IMR-90 (cell line): ENCODE results near the gene SPDYE18. TPM values are rescaled to one million over a fixed set of nuclear protein-coding genes. Genes with fewer than 3 reads are reported as not detected.
"Not testable (repeated sequence)": the region's sequence is repeated elsewhere in the genome, so short reads cannot be mapped to it uniquely, and the experiment has no call there.

Experiments
- ATAC-seq: fragments of 200-7000 bp; cut with Tn5 transposase; 2 replicates; pipeline ENCODE4 v1.9.1; 2020; ENCODE audit warnings: low read depth, mild to moderate bottlenecking, moderate library complexity
- BruUV-seq: library from RNA; stranded (reverse); fragments of 400-500 nt; replicated peaks from 2 replicates; lab custom pipeline; 2021; lab: Mats Ljungman, UMichigan
- CTCF ChIA-PET: fragments of 300-600 bp; formaldehyde crosslinking; extraction: SDS; loops from one replicate; lab custom pipeline; 2021; ENCODE audit warnings: antibody characterized with exemption; lab: Yijun Ruan, JAX
- POLR2A ChIA-PET: fragments of 300-600 bp; sonication (Branson Sonifier 250); formaldehyde crosslinking; loops from one replicate; lab custom pipeline; 2022; ENCODE audit warnings: antibody characterized with exemption; ENCODE audit not compliant: unreplicated experiment; lab: Charles Lee
- DNase-seq: peaks from one replicate; pipeline ENCODE4 v3.0.0; 2013
- H2AFZ ChIP-seq: replicated peaks from 2 replicates; pipeline ENCODE3; 2013; ENCODE audit warnings: low read length, mild to moderate bottlenecking; ENCODE audit not compliant: poor library complexity
- H2AK5ac ChIP-seq: 2 replicates; pipeline ENCODE4 v1.6.1; 2013; ENCODE audit warnings: low read depth, low read length, inconsistent platforms
- H2AK9ac ChIP-seq: replicated peaks from 2 replicates; pipeline ENCODE3; 2013; ENCODE audit warnings: mild to moderate bottlenecking, low read depth, low read length, moderate library complexity; ENCODE audit not compliant: poor library complexity
- H2BK120ac ChIP-seq: 2 replicates; pipeline ENCODE4 v1.6.1; 2013; ENCODE audit warnings: low read depth, low read length, inconsistent platforms
- H2BK15ac ChIP-seq: 3 replicates; pipeline ENCODE4 v1.6.1; 2013; ENCODE audit warnings: low read depth, low read length, inconsistent platforms
- H2BK20ac ChIP-seq: 2 replicates; pipeline ENCODE4 v1.6.1; 2013; ENCODE audit warnings: low read depth, mild to moderate bottlenecking, inconsistent platforms, low read length, moderate library complexity
- H2BK5ac ChIP-seq: 2 replicates; pipeline ENCODE4 v1.6.1; 2013; ENCODE audit warnings: mild to moderate bottlenecking, low read depth, low read length, inconsistent platforms; ENCODE audit not compliant: poor library complexity, severe bottlenecking
- H3K14ac ChIP-seq: replicated peaks from 2 replicates; pipeline ENCODE4 v1.6.1; 2013; ENCODE audit warnings: low read depth, low read length, inconsistent platforms
- H3K18ac ChIP-seq: 2 replicates; pipeline ENCODE4 v1.6.1; 2013; ENCODE audit warnings: low read depth, low read length, control low read depth
- H3K23ac ChIP-seq: 2 replicates; pipeline ENCODE4 v1.6.1; 2013; ENCODE audit warnings: low read depth, low read length, inconsistent platforms
- H3K27ac ChIP-seq: 2 replicates; pipeline ENCODE4 v1.5.1; 2013; ENCODE audit warnings: mild to moderate bottlenecking, control low read depth, low read length; ENCODE audit not compliant: insufficient read depth
- H3K27me3 ChIP-seq: 2 replicates; pipeline ENCODE4 v1.6.1; 2013; ENCODE audit warnings: low read length; ENCODE audit not compliant: control insufficient read depth, insufficient read depth
- H3K36me3 ChIP-seq: 2 replicates; pipeline ENCODE4 v1.6.1; 2013; ENCODE audit warnings: low read length, mixed read lengths; ENCODE audit not compliant: control insufficient read depth, insufficient read depth
- H3K4ac ChIP-seq: 2 replicates; pipeline ENCODE4 v1.6.1; 2013; ENCODE audit warnings: low read depth, low read length, inconsistent platforms
- H3K4me1 ChIP-seq: 2 replicates; pipeline ENCODE4 v1.6.1; 2013; ENCODE audit warnings: low read length, mixed read lengths; ENCODE audit not compliant: control insufficient read depth, insufficient read depth
- H3K4me2 ChIP-seq: 2 replicates; pipeline ENCODE4 v1.6.1; 2013; ENCODE audit warnings: low read depth, mild to moderate bottlenecking, control low read depth, low read length, moderate library complexity
- H3K4me3 ChIP-seq: 2 replicates; pipeline ENCODE4 v1.5.1; 2013; ENCODE audit warnings: low read depth, mild to moderate bottlenecking, control low read depth, low read length, moderate library complexity; ENCODE audit not compliant: insufficient read depth
- H3K56ac ChIP-seq: 2 replicates; pipeline ENCODE4 v1.6.1; 2013; ENCODE audit warnings: low read length, inconsistent platforms; ENCODE audit not compliant: insufficient read depth; ENCODE audit errors: extremely low read depth
- H3K79me1 ChIP-seq, 2 experiments: 2 replicates each; pipeline ENCODE4 v1.6.1; 2013; ENCODE audit warnings: low read length in 2 of 2, inconsistent platforms in 1 of 2, low read depth in 1 of 2
- H3K9ac ChIP-seq: 2 replicates; pipeline ENCODE4 v1.6.1; 2013; ENCODE audit warnings: low read depth, low read length, control low read depth
- H3K9me1 ChIP-seq: 2 replicates; pipeline ENCODE4 v1.6.1; 2013; ENCODE audit warnings: low read length, inconsistent platforms; ENCODE audit not compliant: insufficient read depth
- H3K9me3 ChIP-seq: 2 replicates; pipeline ENCODE4 v1.6.1; 2013; ENCODE audit warnings: low read length; ENCODE audit not compliant: control insufficient read depth, insufficient read depth
- H4K20me1 ChIP-seq: 2 replicates; pipeline ENCODE4 v1.6.1; 2013; ENCODE audit warnings: low read length, inconsistent platforms; ENCODE audit not compliant: insufficient read depth
- H4K5ac ChIP-seq: 2 replicates; pipeline ENCODE4 v1.6.1; 2013; ENCODE audit warnings: mild to moderate bottlenecking, low read depth, low read length, control low read depth
- H4K8ac ChIP-seq, 2 experiments: 2 replicates each; pipeline ENCODE4 v1.6.1; 2013; ENCODE audit warnings: low read depth in 2 of 2, low read length in 2 of 2, control low read depth in 1 of 2, inconsistent platforms in 1 of 2
- H4K91ac ChIP-seq: 2 replicates; pipeline ENCODE4 v1.6.1; 2013; ENCODE audit warnings: low read depth, low read length, inconsistent platforms; ENCODE audit not compliant: insufficient read depth
- WGBS, 2 experiments: methylation state at CpG; one replicate each; pipeline versions ENCODE4 v1.1.5 to v1.1.7; 2013; ENCODE audit warnings: missing lambda C conversion rate in 2 of 2; ENCODE audit not compliant: insufficient read length in 1 of 2; ENCODE audit errors: extremely low coverage in 2 of 2; 5-methylcytosine and 5-hydroxymethylcytosine counted together
- dilution Hi-C: fragments of 300-500 bp; cut with HindIII; formaldehyde crosslinking; loops from one replicate; pipeline ENCODE4 v1.14.3; 2018; ENCODE audit warnings: low sequenced_read_pairs; ENCODE audit not compliant: unreplicated experiment
- in situ Hi-C: fragments of 300-500 bp; cut with MboI; formaldehyde crosslinking; loops from 3 replicates; pipeline ENCODE4 v1.14.3; 2019; ENCODE audit warnings: low sequenced_read_pairs, inconsistent platforms, mixed read lengths
- intact Hi-C: fragments of 100-400 bp; cut with micrococcal nuclease; formaldehyde crosslinking; loops from 2 replicates; pipeline ENCODE4 v1.10.0; 2022
- microRNA-seq, 2 experiments: library from miRNA; stranded (forward) in 1 of 2; unstranded in 1 of 2; fragments of 10-50 nt in 1 of 2; fragments of <30 nt in 1 of 2; gene quantifications in 1 of 2; microRNA quantifications in 1 of 2; one replicate each; pipeline versions ENCODE3 to v1.1.0; 2013 to 2020; ENCODE audit not compliant: insufficient read depth in 1 of 2, insufficient read length in 1 of 2, unreplicated experiment in 1 of 2
- polyA plus RNA-seq, 3 experiments: library from polyadenylated mRNA; depleted of rRNA; stranded (reverse); fragments of >200 nt; gene quantifications; 2 replicates each; pipeline ENCODE4 v1.2.3, GENCODE V29; 2012; ENCODE audit warnings: low replicate concordance in 1 of 3
- small RNA-seq, 5 experiments: library from RNA; depleted of rRNA; stranded (forward); fragments of <200 nt; gene quantifications; one replicate each; pipeline ENCODE3, GENCODE V24; 2012
- total RNA-seq: library from RNA; depleted of rRNA; stranded (reverse); fragments of >200 nt; gene quantifications from 2 replicates; pipeline ENCODE4 v1.2.3, GENCODE V29; 2012; rRNA removed

Gene SPDYE18
- total and polyA plus RNA-seq, 2 of the 4 experiments (the other 2 are of a cell fraction) = not detected

- H2BK5ac ChIP-seq, H2AFZ ChIP-seq, H2AK5ac ChIP-seq, CTCF ChIA-PET, H4K8ac ChIP-seq, H4K5ac ChIP-seq, H3K56ac ChIP-seq, H3K36me3 ChIP-seq, DNase-seq, H3K27ac ChIP-seq, H3K4ac ChIP-seq, dilution Hi-C loops, H4K91ac ChIP-seq, H3K4me2 ChIP-seq, BruUV-seq, H3K9ac ChIP-seq, H3K14ac ChIP-seq, H3K9me3 ChIP-seq, H2BK20ac ChIP-seq, H2BK15ac ChIP-seq, H3K4me1 ChIP-seq, POLR2A ChIA-PET, H2AK9ac ChIP-seq, in situ Hi-C loops, ATAC-seq, H3K18ac ChIP-seq, H2BK120ac ChIP-seq, intact Hi-C loops, H3K23ac ChIP-seq, H3K27me3 ChIP-seq, H3K4me3 ChIP-seq, H3K9me1 ChIP-seq: not testable (repeated sequence)
- WGBS, 2 experiments = no CpG with 5 or more reads among the region's 15 CpGs
- Histone ChIP-seq H3K79me1 (peaks cover 8 to 14% of the 10 kb centered on the region in 2 experiments), H4K20me1 (peaks cover 10% of the 10 kb centered on the region; the same call in 1 of the 2 replicates)
These were observed 60.3 kb downstream of the SPDYE18 start for GRCh38 chr7:77002104-77002503.

Small RNA genes lying within 50 kb of the gene (microRNA-seq; reads per million reads assigned to microRNA genes)
- gene RF00019 (ENCODE audit: insufficient read depth, insufficient read length) = not detected

Small RNA genes lying within 50 kb of the gene (small RNA-seq; reads per million reads assigned to genes)
- gene RF00019 = 0 reads per million in 5 experiments

Other genes with a start within 250 kb of the SPDYE18 start
- gene SPDYE17, start 30.2 kb downstream of the SPDYE18 start, total RNA-seq = not detected in 2 replicates
- gene SPDYE17, start 30.2 kb downstream of the SPDYE18 start, polyA plus RNA-seq (2012; rRNA removed) = not detected in 2 replicates
- gene CCDC146, start 60.1 kb upstream of the SPDYE18 start, total RNA-seq = 0.54 and 0.83 TPM in 2 replicates
- gene CCDC146, start 60.1 kb upstream of the SPDYE18 start, polyA plus RNA-seq (2012; rRNA removed) = 1.0 and 1.7 TPM in 2 replicates
- gene FGL2, start 137.3 kb upstream of the SPDYE18 start, total RNA-seq = 0.56 and 1.3 TPM in 2 replicates
- 0.32 and 0.47 TPM in 2 replicates for gene FGL2, start 137.3 kb upstream of the SPDYE18 start, polyA plus RNA-seq (2012; rRNA removed)